Activated CD4-positive, alpha-beta T cell treated with anti-CD3 and anti-CD28 coated beads, Interleukin-2, amount 50 U/mL, for 24 hours (primary cell): ENCODE measurements around the gene TMEM165.
"Not testable (repeated sequence)": the region's sequence is repeated elsewhere in the genome, so short reads cannot be mapped to it uniquely, and the experiment has no call there.

ENCODE experiments used
- DNase-seq, 2 donors: peaks; one replicate each; pipeline ENCODE4 v3.0.0-alpha.2; 2020; ENCODE audit warnings: low read depth in 1 of 2, low spot score in 1 of 2

Gene TMEM165, protein sequence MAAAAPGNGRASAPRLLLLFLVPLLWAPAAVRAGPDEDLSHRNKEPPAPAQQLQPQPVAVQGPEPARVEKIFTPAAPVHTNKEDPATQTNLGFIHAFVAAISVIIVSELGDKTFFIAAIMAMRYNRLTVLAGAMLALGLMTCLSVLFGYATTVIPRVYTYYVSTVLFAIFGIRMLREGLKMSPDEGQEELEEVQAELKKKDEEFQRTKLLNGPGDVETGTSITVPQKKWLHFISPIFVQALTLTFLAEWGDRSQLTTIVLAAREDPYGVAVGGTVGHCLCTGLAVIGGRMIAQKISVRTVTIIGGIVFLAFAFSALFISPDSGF

GRCh38 chr4:55395529-55396307, at the start of gene TMEM165:
TSS of gene TMEM165 (plus strand) at chr4:55395957. CDS start at chr4:55396190, 233 bp downstream.
- peak; percentile 80 to 84 for DNase-seq

DNA sequence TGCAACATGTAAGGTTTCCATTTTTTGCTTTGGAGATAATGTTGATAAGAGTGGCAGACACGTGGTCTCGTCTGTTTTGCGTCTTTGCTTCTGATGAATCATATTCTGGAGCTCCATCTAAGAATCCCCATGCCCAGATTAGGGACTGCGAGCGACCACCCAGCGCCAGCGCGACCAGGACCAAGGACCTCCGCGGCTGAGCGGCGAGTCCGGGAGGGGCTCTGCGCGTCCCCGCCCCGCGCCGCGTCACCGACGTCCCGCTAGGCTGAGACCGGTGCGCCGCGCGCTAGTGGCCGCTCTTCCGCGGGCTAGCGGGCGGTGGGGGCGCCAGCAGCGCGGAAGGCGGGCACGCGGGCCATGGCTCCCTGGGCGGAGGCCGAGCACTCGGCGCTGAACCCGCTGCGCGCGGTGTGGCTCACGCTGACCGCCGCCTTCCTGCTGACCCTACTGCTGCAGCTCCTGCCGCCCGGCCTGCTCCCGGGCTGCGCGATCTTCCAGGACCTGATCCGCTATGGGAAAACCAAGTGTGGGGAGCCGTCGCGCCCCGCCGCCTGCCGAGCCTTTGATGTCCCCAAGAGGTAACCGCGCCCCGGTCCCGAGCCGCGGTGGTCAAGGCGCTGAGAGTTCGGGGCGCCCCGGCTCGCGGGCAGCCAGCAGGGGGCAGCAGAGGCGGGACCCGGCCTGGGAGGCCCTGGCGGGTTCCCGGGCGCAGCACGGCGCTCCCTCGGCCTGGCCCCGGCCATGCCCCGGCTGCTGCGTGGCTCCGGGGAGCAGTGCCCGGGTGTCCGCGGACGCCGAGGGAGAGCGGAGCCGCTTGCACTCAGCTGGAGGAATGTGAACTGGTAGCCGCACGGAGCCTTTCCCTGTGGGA, 49.5 kb upstream of the TMEM165 start, which contains the start of gene SRD5A3:
Gene SRD5A3 (plus strand): TSS at position 263 of the 871 bp plus-strand sequence. CDS start 95 bp downstream, at position 358.
- peak; percentile 68 to 78 for DNase-seq

- no peak for DNase-seq
These were observed 48.9 kb upstream of the TMEM165 start for GRCh38 chr4:55346851-55347255.

DNA sequence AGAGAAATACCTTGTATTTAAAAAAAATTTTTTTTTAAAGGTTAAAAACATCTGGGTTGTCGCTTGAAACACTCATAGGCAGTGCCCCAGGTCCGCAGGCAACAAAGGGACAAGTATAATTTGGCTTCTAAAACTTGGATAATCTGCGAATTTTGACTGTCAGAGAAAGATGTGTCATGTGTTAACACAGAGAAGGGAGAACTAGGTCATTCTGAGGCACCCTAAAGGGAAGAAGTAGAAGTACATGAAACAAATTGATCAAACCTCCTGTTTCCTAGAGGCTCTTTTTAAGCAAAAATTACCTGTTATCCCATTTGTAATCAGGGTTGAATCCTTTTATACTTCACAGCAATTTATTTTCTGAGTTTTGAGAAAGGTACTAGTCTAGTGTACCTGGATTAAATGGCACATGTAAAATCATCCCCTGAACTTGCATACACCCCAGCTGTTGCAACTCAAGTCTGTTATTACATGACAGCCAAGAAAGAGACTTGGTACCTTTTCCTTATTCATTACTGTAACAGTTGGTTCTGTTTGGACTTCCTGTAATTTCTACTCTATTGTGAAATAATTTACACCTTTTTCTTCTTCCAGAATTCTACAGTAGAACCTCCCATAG, 48.0 kb upstream of the TMEM165 start:
- DNase-seq, result no peak

- DNase-seq, result no peak
These were observed 47.3 kb upstream of the TMEM165 start for GRCh38 chr4:55348466-55348865.

GRCh38 chr4:55350870-55351269, 44.9 kb upstream of the TMEM165 start:
- not testable (repeated sequence) for DNase-seq

DNA sequence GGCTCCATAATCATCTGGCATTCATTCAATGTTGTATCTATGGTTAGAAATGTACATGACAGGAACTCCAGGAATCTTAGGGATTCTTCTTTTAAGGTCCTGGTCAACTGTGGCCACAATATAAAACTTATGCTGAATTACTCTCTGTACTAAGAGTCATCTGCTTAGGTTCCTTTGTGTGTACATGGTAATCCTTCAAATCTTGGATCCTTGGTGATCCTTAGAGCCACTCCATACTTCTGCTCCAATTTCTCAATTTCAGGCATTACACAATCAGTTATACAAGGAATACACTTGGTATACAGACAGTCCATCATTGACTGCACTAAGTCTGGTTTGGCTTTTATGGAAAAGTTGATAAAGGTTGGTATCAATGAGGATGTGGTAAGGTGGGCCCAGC, 43.9 kb upstream of the TMEM165 start:
- DNase-seq, result no peak

GRCh38 chr4:55352726-55353125, 43.0 kb upstream of the TMEM165 start:
- no peak for DNase-seq

DNA sequence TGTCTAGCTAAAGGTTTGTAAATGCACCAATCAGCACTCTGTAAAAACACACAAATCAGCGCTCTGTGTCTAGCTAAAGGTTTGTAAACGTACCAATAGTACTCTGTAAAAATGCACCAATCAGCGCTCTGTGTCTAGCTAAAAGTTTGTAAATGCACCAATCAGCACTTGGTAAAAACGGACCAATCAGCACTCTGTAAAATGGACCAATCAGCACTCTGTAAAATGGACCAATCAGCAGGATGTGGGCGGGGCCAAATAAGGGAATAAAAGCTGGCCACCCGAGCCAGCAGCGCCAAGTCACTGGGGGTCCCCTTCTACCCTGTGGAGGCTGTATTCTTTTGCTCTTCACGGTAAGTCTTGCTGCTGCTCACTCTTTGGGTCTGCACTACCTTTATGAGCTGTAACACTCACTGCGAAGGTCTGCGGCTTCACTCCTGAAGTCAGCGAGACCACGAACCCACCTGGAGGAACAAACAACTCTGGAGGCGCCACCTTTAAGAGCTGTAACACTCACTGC, 42.5 kb upstream of the TMEM165 start:
- not testable (repeated sequence) for DNase-seq

GRCh38 chr4:55354648-55355047, 41.1 kb upstream of the TMEM165 start:
- no peak for DNase-seq

DNA sequence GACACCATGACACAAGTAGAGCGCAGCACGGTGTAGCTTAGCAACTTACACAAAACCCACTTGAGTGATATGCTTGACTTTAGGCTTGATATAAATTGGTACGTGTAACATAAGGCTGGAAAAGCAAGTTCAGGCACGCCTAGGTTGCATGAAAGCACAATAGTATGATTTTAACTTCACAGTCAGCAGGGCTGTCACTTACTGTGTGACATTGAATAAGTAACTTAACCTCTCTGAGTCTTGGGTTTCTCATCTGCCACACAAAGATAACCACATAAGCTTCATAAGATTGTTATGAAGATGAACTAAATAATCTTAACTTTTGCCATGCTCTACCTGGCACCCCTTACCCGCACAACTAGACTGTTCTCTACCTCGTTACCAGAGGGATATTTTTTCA, 40.2 kb upstream of the TMEM165 start:
- DNase-seq, result no peak

- no peak for DNase-seq
These were observed 38.7 kb upstream of the TMEM165 start for GRCh38 chr4:55356991-55357461.

- DNase-seq, result no peak
These were observed 37.5 kb upstream of the TMEM165 start for GRCh38 chr4:55358246-55358645.

DNA sequence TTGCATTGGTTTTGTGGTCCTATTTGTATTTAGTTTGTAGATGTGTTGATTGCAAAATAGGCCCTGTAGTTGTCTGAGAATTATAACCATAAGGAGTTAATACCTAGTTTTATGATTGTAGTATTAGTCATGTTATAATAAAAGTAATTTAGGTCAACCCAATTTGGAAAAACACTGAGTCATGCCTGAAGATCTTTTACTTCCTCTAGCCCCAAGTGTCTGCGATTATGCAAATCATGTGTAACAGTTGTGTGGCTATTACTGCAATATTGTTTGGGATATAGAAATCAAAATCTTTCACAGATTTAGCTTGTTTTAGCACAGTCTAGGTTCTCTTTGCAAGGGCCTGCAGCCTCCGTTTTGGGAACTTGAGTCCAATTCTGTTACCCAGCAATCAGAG, 37.1 kb upstream of the TMEM165 start:
- peak in 1 of 2 donors; percentile 3 for DNase-seq

- no peak for DNase-seq
These were observed 36.3 kb upstream of the TMEM165 start for GRCh38 chr4:55359397-55359916.

GRCh38 chr4:55362938-55363337, 32.8 kb upstream of the TMEM165 start:
- DNase-seq, result not testable (repeated sequence)

- DNase-seq, result no peak
These were observed 31.9 kb upstream of the TMEM165 start for GRCh38 chr4:55363691-55364351.

DNA sequence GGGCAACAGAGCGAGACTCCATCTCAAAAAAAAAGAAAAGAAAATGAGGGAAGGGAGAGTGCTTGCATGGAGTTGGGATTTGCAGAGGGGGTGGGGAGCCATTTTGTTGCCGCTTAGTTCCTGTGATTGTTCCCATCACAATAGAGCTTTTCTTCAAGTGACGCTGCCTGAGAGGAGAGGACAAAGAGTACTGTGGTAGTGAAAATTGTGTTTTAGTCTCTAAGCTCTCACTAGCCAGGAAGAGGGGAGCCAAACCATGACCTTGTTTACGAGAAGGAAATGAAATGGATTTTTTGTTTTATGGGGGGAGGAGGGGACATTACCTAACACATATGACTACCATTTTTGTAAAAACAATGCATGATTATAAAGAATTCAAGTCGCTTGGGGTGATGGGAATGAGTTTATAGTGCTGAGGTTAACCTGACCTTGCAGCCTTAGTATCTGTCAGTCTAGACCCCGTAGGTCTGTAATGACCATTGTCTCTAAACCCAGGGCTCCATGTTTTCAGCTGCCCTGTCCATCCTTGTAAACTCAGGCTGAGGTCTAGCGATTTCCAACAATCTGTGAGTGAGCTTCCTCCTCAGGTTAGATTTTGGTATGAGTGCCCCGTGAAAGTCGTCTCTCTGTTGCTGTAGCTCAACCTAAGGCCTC, 30.9 kb upstream of the TMEM165 start:
- no peak for DNase-seq

DNA sequence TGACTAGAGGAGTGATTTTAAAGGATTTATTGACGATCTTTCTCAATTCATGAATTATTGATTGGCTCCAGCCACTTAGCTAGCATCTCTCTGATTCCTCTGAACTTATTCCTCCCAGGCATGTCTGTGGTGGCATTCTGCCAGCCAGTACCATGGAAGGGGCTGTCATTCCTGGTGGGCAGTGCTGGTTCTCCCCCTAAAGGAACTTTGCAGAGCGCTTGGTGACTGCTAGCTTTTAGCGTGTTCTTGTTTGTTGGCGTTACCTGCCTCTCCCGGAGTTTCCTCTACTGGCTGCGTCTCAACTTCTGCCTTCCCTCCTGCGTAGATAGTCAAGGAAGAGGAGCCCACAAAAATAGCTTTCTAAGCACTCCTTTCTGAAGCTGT, 30.4 kb upstream of the TMEM165 start:
- DNase-seq, result no peak
